Measurements from ENCODE around the gene SLC2A1. TPM values are rescaled to one million over a fixed set of nuclear protein-coding genes. Genes with fewer than 3 reads are reported as not detected.

SLC2A1 gene
- total RNA-seq, 4 donors from 2014 or later, result 238 to 883 (median 448) TPM

GRCh38 chr1:42955311-42956063 is 3.2 kb downstream of the SLC2A1 start:
- peaks cover 0 to 52% (median 0%) of the 10 kb centered on the region in 3 donors for H3K36me3 ChIP-seq
- no peaks in the 10 kb centered on the region for H3K27me3 ChIP-seq
- H3K9me3 ChIP-seq, result no peaks in the 10 kb centered on the region
- peaks cover 32 to 87% (median 39%) of the 10 kb centered on the region in 3 donors for H3K4me1 ChIP-seq
- 46 to 48% methylated on average over 16 of the region's 16 CpGs for WGBS, 2 donors
- H3K4me3 ChIP-seq, result peak overlapping the region; percentile 71 to 97 (median 88)
- no peak for DNase-seq
- intact Hi-C loops (cut with DNase I), result no loop called here
- peak overlapping the region; percentile 25 to 99 (median 96) for H3K27ac ChIP-seq
- no peak for TF ChIP-seq CTCF (IDR thresholded peaks at IDR 0.05)
- TF ChIP-seq POLR2A (IDR thresholded peaks at IDR 0.05), result peak in 1 of 4 donors; percentile 7

- H3K27ac ChIP-seq, result peak overlapping the region; percentile 55 to 99 (median 96)
- peak overlapping the region in 3 of 4 donors; percentile 10 to 35 (median 19) for H3K4me3 ChIP-seq
- no peak for TF ChIP-seq CTCF (IDR thresholded peaks at IDR 0.05)
- no peak for TF ChIP-seq POLR2A (IDR thresholded peaks at IDR 0.05)
- DNase-seq, result no peak
- peaks cover 0 to 56% (median 0%) of the 10 kb centered on the region in 3 donors for H3K36me3 ChIP-seq
- intact Hi-C loops (cut with DNase I), result no loop called here
- 37 to 53% methylated on average over 6 to 8 of the region's 13 CpGs for WGBS, 2 donors
- no peaks in the 10 kb centered on the region for H3K9me3 ChIP-seq
- H3K4me1 ChIP-seq, result peaks cover 45 to 91% (median 48%) of the 10 kb centered on the region in 3 donors
- no peaks in the 10 kb centered on the region for H3K27me3 ChIP-seq
These were observed 5.2 kb downstream of the SLC2A1 start for GRCh38 chr1:42953182-42954180.

GRCh38 chr1:42952303-42953001 is 6.2 kb downstream of the SLC2A1 start:
- peaks cover 45 to 100% (median 56%) of the 10 kb centered on the region in 3 donors for H3K4me1 ChIP-seq
- DNase-seq, result no peak
- intact Hi-C loops (cut with DNase I), result no loop called here
- peak overlapping the region in 3 of 4 donors; percentile 5 to 35 (median 10) for H3K4me3 ChIP-seq
- H3K27ac ChIP-seq, result peak overlapping the region; percentile 55 to 99 (median 96)
- TF ChIP-seq CTCF (IDR thresholded peaks at IDR 0.05) (no peak), POLR2A (IDR thresholded peaks at IDR 0.05) (no peak)
- 25 to 60% methylated on average over 1 to 2 of the region's 11 CpGs for WGBS, 2 donors
- no peaks in the 10 kb centered on the region for H3K27me3 ChIP-seq
- H3K9me3 ChIP-seq, result no peaks in the 10 kb centered on the region
- peaks cover 0 to 56% (median 0%) of the 10 kb centered on the region in 3 donors for H3K36me3 ChIP-seq

- intact Hi-C loops (cut with DNase I), result no loop called here
- peak overlapping the region in 2 of 4 donors; percentile 55 to 96 for H3K27ac ChIP-seq
- H3K4me1 ChIP-seq, result peaks cover 49 to 100% (median 59%) of the 10 kb centered on the region in 3 donors
These were observed 7.1 kb downstream of the SLC2A1 start for GRCh38 chr1:42951588-42951987.

More at GRCh38 chr1:42951588-42951987, 7.1 kb downstream of the SLC2A1 start:
- no peaks in the 10 kb centered on the region for H3K9me3 ChIP-seq
- WGBS, 2 donors, result 47 to 75% methylated on average over 1 of the region's 1 CpG
- H3K27me3 ChIP-seq, result no peaks in the 10 kb centered on the region
- no peak for TF ChIP-seq POLR2A (IDR thresholded peaks at IDR 0.05)
- TF ChIP-seq CTCF (IDR thresholded peaks at IDR 0.05), result no peak
- DNase-seq, result no peak
- H3K4me3 ChIP-seq, result no peak overlapping the region
- H3K36me3 ChIP-seq, result peaks cover 0 to 62% (median 0%) of the 10 kb centered on the region in 3 donors
